ENCODE results near the gene RAI14. TPM values are rescaled to one million over a fixed set of nuclear protein-coding genes. Genes with fewer than 3 reads are reported as not detected.

The RAI14 gene
- total and polyA plus RNA-seq, 2 donors (not counting 3 experiments of a cell fraction or from before 2014, with no cell fraction given) = 114 to 369 TPM

DNA sequence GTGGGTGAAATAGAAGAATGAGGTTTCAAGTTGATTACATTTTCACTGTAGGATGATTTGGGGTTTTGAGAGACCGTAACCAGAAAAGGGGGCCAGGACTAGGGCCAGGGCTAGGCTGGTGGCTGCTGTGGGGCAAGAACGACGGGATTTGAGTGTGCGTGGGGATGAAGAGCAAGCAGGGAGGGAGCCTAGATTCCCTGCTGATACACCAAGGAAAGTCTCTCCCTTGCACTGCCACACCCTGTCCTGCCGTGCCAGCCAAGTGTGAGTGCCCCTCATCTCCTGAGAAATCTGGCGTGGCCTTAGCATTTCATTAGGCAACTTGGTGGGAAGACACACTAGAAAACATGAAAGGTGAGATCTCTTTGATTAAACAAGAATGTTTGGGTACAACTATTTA, 42.6 kb downstream of the RAI14 start:
- H2AFZ ChIP-seq (ENCODE audit: low read depth, low read length) = no peak overlapping the region
- no peak overlapping the region for H3K27ac ChIP-seq (ENCODE audit: insufficient read depth, low read depth, low read length)
- dilution Hi-C loops (cut with MboI; ENCODE audit: extremely low pct_ligation_motif_present, low sequenced_read_pairs) = no loop called here
- no peaks in the 10 kb centered on the region for H3K9me1 ChIP-seq (replicated peaks; ENCODE audit: control insufficient read depth, extremely low read depth, insufficient read depth, low read length)
- DNase-seq (ENCODE audit: low read depth, low spot score) (no peak), FAIRE-seq (no peak)
- H3K27me3 ChIP-seq (ENCODE audit: control insufficient read depth in 2 of 2, insufficient read depth in 2 of 2, low read length in 2 of 2) = no peaks in the 10 kb centered on the region
- H3K4me2 ChIP-seq (ENCODE audit: insufficient read depth, low read length) = no peak overlapping the region
- ChIA-PET POLR2A (no interaction called here), CTCF (no interaction called here)
- no peak overlapping the region for H3K9ac ChIP-seq (replicated peaks; ENCODE audit: extremely low read depth, insufficient read depth, low read length)
- intact Hi-C loops (cut with micrococcal nuclease) = no loop called here
- H3K79me2 ChIP-seq (ENCODE audit: control insufficient read depth, insufficient read depth, low read length) = peaks cover 92% of the 10 kb centered on the region
- H4K20me1 ChIP-seq (replicated peaks; ENCODE audit: control insufficient read depth, extremely low read depth, insufficient read depth, low read length) = no peaks in the 10 kb centered on the region
- no TSS peak for BruUV-seq (replicated peaks)
- H3K4me1 ChIP-seq (ENCODE audit: control insufficient read depth, extremely low read depth, insufficient read depth, low read length) = peaks cover 15% of the 10 kb centered on the region
- H3K9me3 ChIP-seq (replicated peaks; ENCODE audit: control insufficient read depth, insufficient read depth, low read length) = no peaks in the 10 kb centered on the region
- TF ChIP-seq POLR2A (IDR thresholded peaks at IDR 0.05; ENCODE audit: low read depth, low read length) (no peak), EZH2 (IDR thresholded peaks at IDR 0.05; ENCODE audit: borderline replicate concordance, low read depth, low read length, severe bottlenecking) (no peak), MYC (IDR thresholded peaks at IDR 0.05; ENCODE audit: low read depth, low read length) (no peak), GATA2 (IDR thresholded peaks at IDR 0.05; ENCODE audit: insufficient read depth, insufficient read length, low read depth, low read length) (no peak), POLR2AphosphoS5 (IDR thresholded peaks at IDR 0.05; ENCODE audit: insufficient read depth, low read depth, low read length) (no peak), JUN (IDR thresholded peaks at IDR 0.05; ENCODE audit: borderline replicate concordance, insufficient read depth, insufficient read length, low read depth) (no peak), FOS (IDR thresholded peaks at IDR 0.05; ENCODE audit: borderline replicate concordance, insufficient read depth, low read length) (no peak)
- TF ChIP-seq, protein P1, sequence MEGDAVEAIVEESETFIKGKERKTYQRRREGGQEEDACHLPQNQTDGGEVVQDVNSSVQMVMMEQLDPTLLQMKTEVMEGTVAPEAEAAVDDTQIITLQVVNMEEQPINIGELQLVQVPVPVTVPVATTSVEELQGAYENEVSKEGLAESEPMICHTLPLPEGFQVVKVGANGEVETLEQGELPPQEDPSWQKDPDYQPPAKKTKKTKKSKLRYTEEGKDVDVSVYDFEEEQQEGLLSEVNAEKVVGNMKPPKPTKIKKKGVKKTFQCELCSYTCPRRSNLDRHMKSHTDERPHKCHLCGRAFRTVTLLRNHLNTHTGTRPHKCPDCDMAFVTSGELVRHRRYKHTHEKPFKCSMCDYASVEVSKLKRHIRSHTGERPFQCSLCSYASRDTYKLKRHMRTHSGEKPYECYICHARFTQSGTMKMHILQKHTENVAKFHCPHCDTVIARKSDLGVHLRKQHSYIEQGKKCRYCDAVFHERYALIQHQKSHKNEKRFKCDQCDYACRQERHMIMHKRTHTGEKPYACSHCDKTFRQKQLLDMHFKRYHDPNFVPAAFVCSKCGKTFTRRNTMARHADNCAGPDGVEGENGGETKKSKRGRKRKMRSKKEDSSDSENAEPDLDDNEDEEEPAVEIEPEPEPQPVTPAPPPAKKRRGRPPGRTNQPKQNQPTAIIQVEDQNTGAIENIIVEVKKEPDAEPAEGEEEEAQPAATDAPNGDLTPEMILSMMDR (IDR thresholded peaks at IDR 0.05; ENCODE audit: extremely low read depth in 1 of 2, insufficient read depth in 1 of 2, low read depth in 1 of 2, low read length in 2 of 2) = no peak
- TF ChIP-seq, protein P2, sequence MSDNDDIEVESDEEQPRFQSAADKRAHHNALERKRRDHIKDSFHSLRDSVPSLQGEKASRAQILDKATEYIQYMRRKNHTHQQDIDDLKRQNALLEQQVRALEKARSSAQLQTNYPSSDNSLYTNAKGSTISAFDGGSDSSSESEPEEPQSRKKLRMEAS (IDR thresholded peaks at IDR 0.05; ENCODE audit: insufficient read depth, insufficient read length) = no peak
- H3K4me3 ChIP-seq (replicated peaks in 1 of 3; ENCODE audit: insufficient read depth in 1 of 3, low read depth in 1 of 3, low read length in 3 of 3) = no peak overlapping the region
- H3K36me3 ChIP-seq (ENCODE audit: control insufficient read depth in 2 of 2, extremely low read depth in 1 of 2, insufficient read depth in 2 of 2, low read length in 2 of 2) = peaks cover 17 to 21% of the 10 kb centered on the region in 2 experiments

All from endothelial cell of umbilical vein (primary cell).